ENCODE results near the gene CLCN2. TPM values are rescaled to one million over a fixed set of nuclear protein-coding genes. Genes with fewer than 3 reads are reported as not detected.

The CLCN2 gene
- total RNA-seq, 1 experiment from 2014 or later = 22.3 TPM

DNA sequence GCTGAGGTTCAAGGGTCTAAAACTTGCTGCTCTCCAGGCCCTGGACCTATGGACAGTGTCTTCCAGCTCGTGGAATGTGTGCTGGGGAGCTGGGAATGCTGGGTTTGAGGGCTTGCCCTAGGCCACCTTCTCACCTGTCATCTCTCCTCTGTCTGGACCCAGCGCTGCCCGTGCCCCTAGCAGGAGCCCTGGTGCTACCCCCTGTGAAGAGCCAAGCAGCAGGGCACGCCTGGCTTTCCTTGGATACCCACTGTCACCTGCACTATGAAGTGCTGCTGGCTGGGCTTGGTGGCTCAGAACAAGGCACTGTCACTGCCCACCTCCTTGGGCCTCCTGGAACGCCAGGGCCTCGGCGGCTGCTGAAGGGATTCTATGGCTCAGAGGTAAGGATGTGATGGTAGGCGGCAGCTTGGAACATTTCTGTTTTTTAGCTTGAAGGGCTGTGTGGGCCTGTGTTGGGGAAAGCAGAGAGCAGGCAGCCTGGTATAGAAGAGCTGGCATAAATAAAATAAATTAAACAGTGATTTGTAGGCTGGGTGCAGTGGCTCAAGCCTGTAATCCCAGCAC, 23.5 kb upstream of the CLCN2 start:
- Histone ChIP-seq H3K36me3 (replicated peaks; ENCODE audit: control insufficient read depth, insufficient read depth, low read length) (no peaks in the 10 kb centered on the region), H3K4me3 (ENCODE audit: insufficient read depth, low read depth, low read length) (no peak overlapping the region), H3K27me3 (ENCODE audit: control insufficient read depth, insufficient read depth, low read length) (peaks cover 30% of the 10 kb centered on the region)
- no peak for DNase-seq

- H3K27me3 ChIP-seq (ENCODE audit: control insufficient read depth, insufficient read depth, low read length) = peaks cover 33% of the 10 kb centered on the region
- no peak overlapping the region for H3K4me3 ChIP-seq (ENCODE audit: insufficient read depth, low read depth, low read length)
- no peaks in the 10 kb centered on the region for H3K36me3 ChIP-seq (replicated peaks; ENCODE audit: control insufficient read depth, insufficient read depth, low read length)
- DNase-seq = peak; percentile 27
Measured at GRCh38 chr3:184384342-184384741, 22.9 kb upstream of the CLCN2 start.

DNA sequence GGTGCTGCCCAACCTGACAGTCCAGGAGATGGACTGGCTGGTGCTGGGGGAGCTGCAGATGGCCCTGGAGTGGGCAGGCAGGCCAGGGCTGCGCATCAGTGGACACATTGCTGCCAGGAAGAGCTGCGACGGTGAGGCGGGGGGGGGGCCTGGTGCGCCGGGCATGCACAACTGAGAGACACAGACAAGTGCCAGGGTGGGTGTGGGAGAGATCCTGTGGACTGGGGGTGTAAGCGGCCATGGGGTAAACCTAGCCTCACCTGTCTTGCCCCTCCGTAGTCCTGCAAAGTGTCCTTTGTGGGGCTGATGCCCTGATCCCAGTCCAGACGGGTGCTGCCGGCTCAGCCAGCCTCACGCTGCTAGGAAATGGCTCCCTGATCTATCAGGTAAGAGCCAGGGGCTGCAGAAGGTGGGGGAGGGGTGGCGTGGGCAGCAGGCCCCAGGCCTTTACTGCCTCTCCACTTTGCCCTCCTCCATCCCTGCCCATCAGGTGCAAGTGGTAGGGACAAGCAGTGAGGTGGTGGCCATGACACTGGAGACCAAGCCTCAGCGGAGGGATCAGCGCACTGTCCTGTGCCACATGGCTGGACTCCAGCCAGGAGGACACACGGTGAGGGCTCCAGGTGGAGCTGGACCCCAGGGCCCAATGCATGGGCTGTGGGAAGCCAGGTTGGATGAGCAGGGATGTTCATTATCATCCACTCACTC, 21.8 kb upstream of the CLCN2 start:
- peak; percentile 58 for DNase-seq
- Histone ChIP-seq H3K36me3 (replicated peaks; ENCODE audit: control insufficient read depth, insufficient read depth, low read length) (no peaks in the 10 kb centered on the region), H3K27me3 (ENCODE audit: control insufficient read depth, insufficient read depth, low read length) (peaks cover 44% of the 10 kb centered on the region), H3K4me3 (ENCODE audit: insufficient read depth, low read depth, low read length) (no peak overlapping the region)

GRCh38 chr3:184382326-184383032, 21.1 kb upstream of the CLCN2 start:
- no peak overlapping the region for H3K4me3 ChIP-seq (ENCODE audit: insufficient read depth, low read depth, low read length)
- DNase-seq = peak; percentile 59
- peaks cover 45% of the 10 kb centered on the region for H3K27me3 ChIP-seq (ENCODE audit: control insufficient read depth, insufficient read depth, low read length)
- H3K36me3 ChIP-seq (replicated peaks; ENCODE audit: control insufficient read depth, insufficient read depth, low read length) = no peaks in the 10 kb centered on the region

- no peaks in the 10 kb centered on the region for H3K36me3 ChIP-seq (replicated peaks; ENCODE audit: control insufficient read depth, insufficient read depth, low read length)
- DNase-seq = peak; percentile 89
- H3K27me3 ChIP-seq (ENCODE audit: control insufficient read depth, insufficient read depth, low read length) = peaks cover 45% of the 10 kb centered on the region
- H3K4me3 ChIP-seq (ENCODE audit: insufficient read depth, low read depth, low read length) = peak overlapping the region; percentile 43
Measured at GRCh38 chr3:184381261-184382224, 20.1 kb upstream of the CLCN2 start.

- Histone ChIP-seq H3K36me3 (replicated peaks; ENCODE audit: control insufficient read depth, insufficient read depth, low read length) (no peaks in the 10 kb centered on the region), H3K27me3 (ENCODE audit: control insufficient read depth, insufficient read depth, low read length) (peaks cover 45% of the 10 kb centered on the region)
- no peak for DNase-seq
Measured at GRCh38 chr3:184380627-184381260, 19.3 kb upstream of the CLCN2 start.

GRCh38 chr3:184380185-184380626, 18.8 kb upstream of the CLCN2 start:
- no peaks in the 10 kb centered on the region for H3K36me3 ChIP-seq (replicated peaks; ENCODE audit: control insufficient read depth, insufficient read depth, low read length)
- H3K27me3 ChIP-seq (ENCODE audit: control insufficient read depth, insufficient read depth, low read length) = peaks cover 45% of the 10 kb centered on the region
- peak; percentile 97 for DNase-seq
- peak overlapping the region; percentile 43 for H3K4me3 ChIP-seq (ENCODE audit: insufficient read depth, low read depth, low read length)

More at GRCh38 chr3:184380627-184381260, 19.3 kb upstream of the CLCN2 start:
- H3K4me3 ChIP-seq (ENCODE audit: insufficient read depth, low read depth, low read length) = peak overlapping the region; percentile 43

- H3K36me3 ChIP-seq (replicated peaks; ENCODE audit: control insufficient read depth, insufficient read depth, low read length) = no peaks in the 10 kb centered on the region
- peaks cover 45% of the 10 kb centered on the region for H3K27me3 ChIP-seq (ENCODE audit: control insufficient read depth, insufficient read depth, low read length)
- DNase-seq = peak; percentile 85
- peak within 1 kb of the TSS; percentile 44 for H3K4me3 ChIP-seq (ENCODE audit: insufficient read depth, low read depth, low read length)
Measured at GRCh38 chr3:184379358-184380184, 18.2 kb upstream of the CLCN2 start, which contains the start of gene CHRD. Gene CHRD, plus strand, starts transcription at chr3:184380054. Its CDS starts 265 bp downstream, at chr3:184380319.

- Histone ChIP-seq H3K27me3 (ENCODE audit: control insufficient read depth, insufficient read depth, low read length) (peaks cover 45% of the 10 kb centered on the region), H3K36me3 (replicated peaks; ENCODE audit: control insufficient read depth, insufficient read depth, low read length) (no peaks in the 10 kb centered on the region), H3K4me3 (ENCODE audit: insufficient read depth, low read depth, low read length) (peak overlapping the region; percentile 44; the same call in 1 of the 2 replicates)
- peak; percentile 39 for DNase-seq
Measured at GRCh38 chr3:184378651-184379357, 17.4 kb upstream of the CLCN2 start.

DNA sequence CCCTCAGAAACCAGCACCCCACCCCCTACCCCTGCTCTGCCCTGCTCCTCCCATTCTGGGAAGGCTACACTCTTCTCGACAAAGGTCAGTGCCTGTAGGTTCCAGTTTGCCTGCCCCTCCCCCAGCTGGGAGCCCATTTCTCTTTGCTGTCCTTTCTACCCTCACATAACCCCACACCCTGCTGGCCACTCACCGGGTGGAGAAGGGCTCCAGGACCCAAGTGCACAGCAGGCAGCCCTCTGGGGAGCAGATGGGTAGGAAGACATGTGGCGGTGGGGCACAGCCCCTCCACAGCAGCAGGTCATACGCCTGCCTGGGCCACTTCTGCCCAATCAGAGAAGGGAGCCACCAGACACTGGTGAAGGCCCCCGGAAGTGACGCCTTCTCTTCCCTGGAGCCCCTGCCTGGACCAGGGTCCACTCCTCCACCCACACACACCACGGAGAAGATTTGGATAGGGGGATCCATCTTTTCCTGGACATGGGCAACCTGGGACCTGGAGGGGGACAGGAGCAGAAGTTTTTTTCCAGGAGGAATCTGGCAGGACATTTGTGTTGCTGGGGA, 16.6 kb upstream of the CLCN2 start, which contains the start of gene THPO:
THPO (minus strand) TSS at position 326 of the 564 bp plus-strand sequence. CDS start 1,948 bp downstream, outside the sequence.
- peak; percentile 81 for DNase-seq
- Histone ChIP-seq H3K27me3 (ENCODE audit: control insufficient read depth, insufficient read depth, low read length) (peaks cover 40% of the 10 kb centered on the region), H3K36me3 (replicated peaks; ENCODE audit: control insufficient read depth, insufficient read depth, low read length) (no peaks in the 10 kb centered on the region), H3K4me3 (ENCODE audit: insufficient read depth, low read depth, low read length) (no peak within 1 kb of the TSS)

DNA sequence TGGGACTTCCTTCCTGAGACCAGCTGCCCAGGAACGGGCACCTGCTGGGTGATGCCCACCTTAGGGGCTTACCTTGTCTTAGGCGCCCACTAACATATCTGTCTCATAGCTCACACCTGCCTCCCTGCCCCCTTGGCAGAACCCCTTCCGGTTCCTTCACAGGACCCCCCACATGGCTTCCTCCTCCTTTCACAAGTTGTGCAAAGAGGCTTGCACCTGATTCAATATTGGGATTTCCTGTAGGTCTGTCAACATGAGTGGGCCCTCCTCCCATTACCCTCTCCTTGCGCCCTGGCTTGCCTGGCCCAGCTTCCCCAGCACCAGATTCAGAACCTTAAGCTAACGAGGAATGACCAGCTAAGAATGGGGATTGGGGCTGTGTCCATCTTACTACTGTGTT, 16.0 kb upstream of the CLCN2 start:
- no peaks in the 10 kb centered on the region for H3K36me3 ChIP-seq (replicated peaks; ENCODE audit: control insufficient read depth, insufficient read depth, low read length)
- H3K4me3 ChIP-seq (ENCODE audit: insufficient read depth, low read depth, low read length) = no peak overlapping the region
- DNase-seq = no peak
- H3K27me3 ChIP-seq (ENCODE audit: control insufficient read depth, insufficient read depth, low read length) = peaks cover 34% of the 10 kb centered on the region

DNA sequence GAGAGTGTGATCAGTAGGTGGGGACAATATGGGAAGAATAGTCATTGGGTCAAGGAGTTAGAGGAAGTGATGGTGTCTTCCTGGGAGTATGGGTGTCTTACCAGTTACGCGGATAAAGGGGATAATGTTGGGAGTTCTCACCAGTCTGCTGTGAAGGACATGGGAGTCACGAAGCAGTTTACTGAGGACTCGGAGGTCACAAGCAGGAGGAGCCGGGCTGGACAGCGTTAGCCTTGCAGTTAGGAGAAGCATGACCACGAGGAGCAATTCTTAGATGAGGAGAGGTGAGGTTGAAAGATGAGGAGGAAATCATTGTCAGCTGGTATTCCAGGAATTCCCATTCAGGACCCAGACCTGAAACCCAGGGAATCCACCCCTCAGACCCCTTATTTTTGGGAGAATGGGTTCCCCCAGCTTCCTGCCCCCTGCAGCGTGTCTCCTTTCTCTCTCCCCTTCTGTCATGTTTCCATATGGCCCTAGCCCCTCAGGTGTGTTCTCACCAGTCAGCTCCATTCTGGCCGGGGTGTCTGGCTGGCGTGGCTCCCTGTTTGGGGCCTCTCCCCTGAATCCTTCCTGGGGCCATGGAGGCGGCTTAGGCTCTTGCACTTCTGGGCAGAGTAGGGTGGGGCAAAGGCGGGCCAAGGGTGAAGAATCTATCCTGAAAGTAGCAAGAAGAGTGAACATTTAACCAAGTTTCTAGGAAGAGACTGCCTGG, 14.5 kb upstream of the CLCN2 start:
- peak; percentile 37 for DNase-seq
- Histone ChIP-seq H3K4me3 (ENCODE audit: insufficient read depth, low read depth, low read length) (no peak overlapping the region), H3K27me3 (ENCODE audit: control insufficient read depth, insufficient read depth, low read length) (peaks cover 19% of the 10 kb centered on the region), H3K36me3 (replicated peaks; ENCODE audit: control insufficient read depth, insufficient read depth, low read length) (no peaks in the 10 kb centered on the region)

Measured in H7 (cell line).